Measurements from ENCODE around the gene GPR3. TPM values are rescaled to one million over a fixed set of nuclear protein-coding genes. Genes with fewer than 3 reads are reported as not detected.

The GPR3 gene
- total RNA-seq, 1 experiment from 2014 or later = 4.4 TPM

- H4K20me1 ChIP-seq (ENCODE audit: control insufficient read depth, insufficient read depth, insufficient read length) = no peaks in the 10 kb centered on the region
- H3K9ac ChIP-seq (ENCODE audit: extremely low read depth, insufficient read length, low read length) = no peak overlapping the region
- no peak overlapping the region for H4K8ac ChIP-seq (replicated peaks; ENCODE audit: insufficient read length, low read depth, low read length)
- Mint-ChIP-seq H3K27me3 (ENCODE audit: low read depth) (no peaks in the 10 kb centered on the region), H3K27ac (no peak overlapping the region; a peak in 1 of 7 replicates), H3K4me1 (peaks cover 11 to 12% of the 10 kb centered on the region in 2 experiments), H3K36me3 (ENCODE audit: insufficient read depth in 1 of 3, low read depth in 3 of 3) (peaks cover 42 to 77% (median 76%) of the 10 kb centered on the region in 3 experiments; a peak in 6 of 7 replicates), H3K4me3 (no peak overlapping the region), H3K9me3 (no peaks in the 10 kb centered on the region)
- H4K5ac ChIP-seq (ENCODE audit: insufficient read length, low read depth, low read length) = no peak overlapping the region
- H3K79me2 ChIP-seq (ENCODE audit: insufficient read depth, low read length) = no peaks in the 10 kb centered on the region
- H2BK20ac ChIP-seq (ENCODE audit: low read depth, low read length, poor library complexity, severe bottlenecking) = no peak overlapping the region
- H3K23ac ChIP-seq (ENCODE audit: insufficient read length, low read depth, low read length) = no peak overlapping the region
- H3K23me2 ChIP-seq (ENCODE audit: insufficient read length, low read depth, low read length, poor library complexity, severe bottlenecking) = no peaks in the 10 kb centered on the region
- no peak overlapping the region for H2BK15ac ChIP-seq (ENCODE audit: low read depth, low read length)
- no peak overlapping the region for H2BK120ac ChIP-seq (ENCODE audit: low read depth, low read length, poor library complexity, severe bottlenecking)
- no peaks in the 10 kb centered on the region for H3K27me3 ChIP-seq (ENCODE audit: insufficient read depth, low read length)
- no peak for TF ChIP-seq CTCF (conservative IDR thresholded peaks at IDR 0.05)
- H3K56ac ChIP-seq (ENCODE audit: insufficient read length, low read depth, low read length) = no peak overlapping the region
- H2AK5ac ChIP-seq (ENCODE audit: insufficient read length, low read length) = no peak overlapping the region
- H3K79me1 ChIP-seq (ENCODE audit: insufficient read depth, low read depth, low read length, poor library complexity, severe bottlenecking) = no peaks in the 10 kb centered on the region
- H2BK12ac ChIP-seq (ENCODE audit: insufficient read length, low read depth, low read length) = no peak overlapping the region
- no peak overlapping the region for H2BK5ac ChIP-seq (ENCODE audit: insufficient read length, low read length)
- no peak overlapping the region for H3K4me2 ChIP-seq (ENCODE audit: insufficient read depth, insufficient read length, low read length)
- H3K18ac ChIP-seq (ENCODE audit: insufficient read length, low read depth, low read length) = no peak overlapping the region
- H3K27ac ChIP-seq (ENCODE audit: insufficient read length, low read depth, low read length) = no peak overlapping the region
- H3K4ac ChIP-seq (ENCODE audit: low read depth, low read length) = no peak overlapping the region
- no peak for DNase-seq
- H3K14ac ChIP-seq (ENCODE audit: insufficient read depth, low read length) = no peak overlapping the region
- no peak overlapping the region for H2AFZ ChIP-seq (ENCODE audit: low read length)
- no peaks in the 10 kb centered on the region for H3K9me3 ChIP-seq (ENCODE audit: control insufficient read depth, low read depth, low read length)
- no CpG with 5 or more reads among the region's 1 CpG for WGBS (ENCODE audit: extremely low coverage, insufficient read length, low lambda C conversion rate)
- 0 out of 2 replicates have a peak, but pooled peaks cover 2% of the 10 kb centered on the region for H3K4me1 ChIP-seq (ENCODE audit: insufficient read depth, low read length)
- no peak overlapping the region for H3T11ph ChIP-seq (ENCODE audit: low read length)
- no peak overlapping the region for H4K91ac ChIP-seq (ENCODE audit: insufficient read length, low read depth, low read length)
Observed at GRCh38 chr1:27414091-27414490, 21.7 kb downstream of the GPR3 start.

Measured in H9 (cell line).